ENCODE data around the gene ZNF776. TPM values are rescaled to one million over a fixed set of nuclear protein-coding genes. Genes with fewer than 3 reads are reported as not detected.
"Not testable (repeated sequence)": the region's sequence is repeated elsewhere in the genome, so short reads cannot be mapped to it uniquely, and the experiment has no call there.

Gene ZNF776
- total RNA-seq, 1 experiment from 2014 or later: 33.4 TPM

DNA sequence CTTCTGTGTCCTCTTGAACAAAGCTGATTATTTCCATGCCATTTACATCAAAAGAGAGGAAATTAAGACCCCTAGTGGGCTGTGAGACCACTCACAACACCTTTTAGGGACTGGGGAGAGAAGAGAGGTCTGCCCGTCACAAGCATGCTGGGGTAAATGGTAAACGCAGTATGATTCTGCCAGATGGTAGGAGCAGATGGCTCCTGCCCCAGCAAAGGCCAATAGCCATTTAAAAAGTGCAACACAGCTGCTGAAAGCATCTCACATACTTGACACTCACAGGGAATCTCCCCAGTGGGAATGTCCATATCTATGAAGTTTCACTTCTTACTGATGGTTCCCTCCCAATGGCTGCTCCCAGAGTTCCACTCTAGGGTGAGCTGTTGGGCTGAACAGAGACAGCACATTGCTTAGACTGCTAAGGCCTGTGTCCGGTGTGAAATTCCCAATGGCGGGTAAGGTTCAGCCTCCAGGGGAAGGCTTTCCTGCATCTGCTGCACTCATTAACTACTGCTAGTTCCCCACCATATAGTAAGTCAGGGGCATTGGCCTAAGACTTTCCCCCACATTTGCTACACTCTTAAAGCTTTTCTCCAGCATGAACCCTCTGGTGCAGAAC, 26.6 kb upstream of the ZNF776 start:
- Histone ChIP-seq H3K9ac (ENCODE audit: low read length) (no peak overlapping the region), H3K27me3 (ENCODE audit: low read length) (no peaks in the 10 kb centered on the region), H3K4me3 (ENCODE audit: low read length) (no peak overlapping the region), H2AFZ (ENCODE audit: low read length) (no peak overlapping the region), H4K20me1 (ENCODE audit: insufficient read depth, low read depth, low read length) (no peaks in the 10 kb centered on the region), H3K36me3 (ENCODE audit: insufficient read depth, low read length) (peaks cover 64% of the 10 kb centered on the region), H3K27ac (ENCODE audit: low read length) (no peak overlapping the region), H3K9me2 (replicated peaks; ENCODE audit: insufficient read depth, low read length) (no peaks in the 10 kb centered on the region), H3K79me2 (ENCODE audit: low read length) (peaks cover 19% of the 10 kb centered on the region), H3K9me3 (ENCODE audit: low read length) (peaks cover 66% of the 10 kb centered on the region), H3K4me1 (ENCODE audit: low read length) (no peaks in the 10 kb centered on the region), H3K4me2 (ENCODE audit: low read depth, low read length, poor library complexity, severe bottlenecking) (no peak overlapping the region)
- no peak for DNase-seq

DNA sequence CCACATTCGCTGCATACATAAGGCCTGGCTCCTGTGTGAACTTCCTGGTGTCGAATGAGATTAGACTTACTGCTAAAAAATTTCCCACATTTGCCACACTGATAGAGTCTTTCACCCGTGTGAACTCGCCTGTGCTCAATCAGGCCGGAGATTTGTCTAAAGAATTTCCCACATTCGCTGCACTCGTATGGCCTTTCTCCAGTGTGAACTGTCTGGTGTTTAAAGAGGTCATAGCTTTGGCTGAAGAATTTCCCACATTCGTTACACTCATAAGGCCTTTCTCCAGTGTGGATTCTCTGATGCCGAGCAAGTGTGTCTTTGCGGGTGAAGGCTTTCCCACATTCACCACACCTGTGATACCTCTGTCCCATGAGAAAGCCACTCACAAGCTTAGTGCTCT, 25.7 kb upstream of the ZNF776 start:
- H3K4me3 ChIP-seq (ENCODE audit: low read length): no peak overlapping the region
- peaks cover 26% of the 10 kb centered on the region for H3K79me2 ChIP-seq (ENCODE audit: low read length)
- DNase-seq: no peak
- H3K9me3 ChIP-seq (ENCODE audit: low read length): peaks cover 61% of the 10 kb centered on the region
- no peaks in the 10 kb centered on the region for H4K20me1 ChIP-seq (ENCODE audit: insufficient read depth, low read depth, low read length)
- H3K9me2 ChIP-seq (replicated peaks; ENCODE audit: insufficient read depth, low read length): no peaks in the 10 kb centered on the region
- no peaks in the 10 kb centered on the region for H3K4me1 ChIP-seq (ENCODE audit: low read length)
- no peak overlapping the region for H3K4me2 ChIP-seq (ENCODE audit: low read depth, low read length, poor library complexity, severe bottlenecking)
- no peak overlapping the region for H3K27ac ChIP-seq (ENCODE audit: low read length)
- H2AFZ ChIP-seq (ENCODE audit: low read length): no peak overlapping the region
- no peaks in the 10 kb centered on the region for H3K27me3 ChIP-seq (ENCODE audit: low read length)
- no peak overlapping the region for H3K9ac ChIP-seq (ENCODE audit: low read length)
- H3K36me3 ChIP-seq (ENCODE audit: insufficient read depth, low read length): peaks cover 66% of the 10 kb centered on the region

DNA sequence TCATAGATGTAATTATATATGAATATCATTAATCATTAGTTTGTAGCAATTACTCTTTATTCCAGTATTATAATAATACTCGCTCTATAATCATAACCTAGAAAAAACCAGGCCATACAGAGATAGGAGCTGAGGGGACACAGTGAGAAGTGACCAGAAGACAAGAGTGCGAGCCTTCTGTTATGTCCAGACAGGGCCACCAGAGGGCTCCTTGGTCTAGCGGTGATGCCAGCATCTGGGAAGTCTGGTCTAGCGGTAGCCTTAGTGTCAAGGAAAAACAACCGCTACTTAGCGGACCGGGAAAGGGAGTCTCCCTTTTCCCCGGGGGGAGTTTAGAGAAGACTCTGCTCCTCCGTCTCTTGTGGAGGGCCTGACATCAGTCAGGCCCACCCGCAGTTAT, 8.3 kb upstream of the ZNF776 start:
- not testable (repeated sequence) for H4K20me1 ChIP-seq (ENCODE audit: insufficient read depth, low read depth, low read length); H3K79me2 ChIP-seq (ENCODE audit: low read length); H3K4me3 ChIP-seq (ENCODE audit: low read length); H3K36me3 ChIP-seq (ENCODE audit: insufficient read depth, low read length); H3K27ac ChIP-seq (ENCODE audit: low read length); DNase-seq; H3K9ac ChIP-seq (ENCODE audit: low read length); H2AFZ ChIP-seq (ENCODE audit: low read length); H3K4me1 ChIP-seq (ENCODE audit: low read length); H3K9me2 ChIP-seq (replicated peaks; ENCODE audit: insufficient read depth, low read length); H3K4me2 ChIP-seq (ENCODE audit: low read depth, low read length, poor library complexity, severe bottlenecking); H3K27me3 ChIP-seq (ENCODE audit: low read length)
- peaks cover 24% of the 10 kb centered on the region for H3K9me3 ChIP-seq (ENCODE audit: low read length)

DNA sequence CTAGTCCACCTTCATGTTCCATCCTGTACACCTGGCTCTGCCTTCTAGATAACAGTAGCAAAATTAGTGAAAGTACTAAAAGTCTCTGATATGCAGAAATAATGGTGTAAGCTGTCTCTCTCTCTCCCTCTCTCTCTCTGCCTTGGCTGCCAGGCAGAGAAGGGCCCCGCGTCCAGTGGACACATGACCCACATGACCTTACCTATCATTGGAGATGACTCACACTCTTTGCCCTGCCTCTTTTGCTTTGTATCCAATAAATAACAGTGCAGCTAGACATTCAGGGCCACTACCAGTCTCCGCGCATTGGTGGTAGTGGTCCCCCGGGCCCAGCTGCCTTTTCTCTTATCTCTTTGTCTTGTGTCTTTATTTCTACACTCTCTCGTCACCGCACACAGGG, 7.8 kb upstream of the ZNF776 start:
- not testable (repeated sequence) for H3K4me3 ChIP-seq (ENCODE audit: low read length); H3K4me1 ChIP-seq (ENCODE audit: low read length); H2AFZ ChIP-seq (ENCODE audit: low read length); H3K27ac ChIP-seq (ENCODE audit: low read length); H3K4me2 ChIP-seq (ENCODE audit: low read depth, low read length, poor library complexity, severe bottlenecking); H4K20me1 ChIP-seq (ENCODE audit: insufficient read depth, low read depth, low read length); H3K79me2 ChIP-seq (ENCODE audit: low read length); H3K36me3 ChIP-seq (ENCODE audit: insufficient read depth, low read length); H3K27me3 ChIP-seq (ENCODE audit: low read length); H3K9me2 ChIP-seq (replicated peaks; ENCODE audit: insufficient read depth, low read length); H3K9ac ChIP-seq (ENCODE audit: low read length); DNase-seq
- H3K9me3 ChIP-seq (ENCODE audit: low read length): peaks cover 20% of the 10 kb centered on the region

DNA sequence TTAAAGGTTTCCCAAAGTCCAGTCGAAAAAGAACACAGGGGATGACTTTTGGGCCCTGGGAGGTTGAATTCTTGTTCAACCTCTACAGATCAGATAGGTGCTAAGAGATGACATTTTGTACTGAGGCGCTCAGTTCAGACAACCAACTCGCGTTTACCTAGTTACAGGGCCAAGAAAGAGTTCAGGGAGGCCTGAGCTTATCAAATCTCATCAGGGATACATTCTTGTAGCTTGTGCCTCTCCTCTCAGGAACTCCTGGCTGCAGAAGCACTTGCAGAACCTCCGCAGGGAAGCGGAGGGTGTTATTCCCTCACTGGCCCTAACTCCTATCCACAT, 825 bp downstream of the ZNF776 start:
- peaks cover 49% of the 10 kb centered on the region for H3K9me3 ChIP-seq (ENCODE audit: low read length)
- H4K20me1 ChIP-seq (ENCODE audit: insufficient read depth, low read depth, low read length): no peaks in the 10 kb centered on the region
- peaks cover 11% of the 10 kb centered on the region for H3K4me1 ChIP-seq (ENCODE audit: low read length)
- H3K79me2 ChIP-seq (ENCODE audit: low read length): peaks cover 51% of the 10 kb centered on the region
- no peaks in the 10 kb centered on the region; the same call in 1 of the 2 replicates for H3K9me2 ChIP-seq (replicated peaks; ENCODE audit: insufficient read depth, low read length)
- H3K4me2 ChIP-seq (ENCODE audit: low read depth, low read length, poor library complexity, severe bottlenecking): peak overlapping the region; percentile 97
- peak overlapping the region; percentile 92 for H3K9ac ChIP-seq (ENCODE audit: low read length)
- no peaks in the 10 kb centered on the region for H3K27me3 ChIP-seq (ENCODE audit: low read length)
- peak overlapping the region; percentile 53 for H3K27ac ChIP-seq (ENCODE audit: low read length)
- peaks cover 52% of the 10 kb centered on the region for H3K36me3 ChIP-seq (ENCODE audit: insufficient read depth, low read length)
- H3K4me3 ChIP-seq (ENCODE audit: low read length): peak overlapping the region; percentile 93
- DNase-seq: peak; percentile 64
- H2AFZ ChIP-seq (ENCODE audit: low read length): no peak overlapping the region

DNA sequence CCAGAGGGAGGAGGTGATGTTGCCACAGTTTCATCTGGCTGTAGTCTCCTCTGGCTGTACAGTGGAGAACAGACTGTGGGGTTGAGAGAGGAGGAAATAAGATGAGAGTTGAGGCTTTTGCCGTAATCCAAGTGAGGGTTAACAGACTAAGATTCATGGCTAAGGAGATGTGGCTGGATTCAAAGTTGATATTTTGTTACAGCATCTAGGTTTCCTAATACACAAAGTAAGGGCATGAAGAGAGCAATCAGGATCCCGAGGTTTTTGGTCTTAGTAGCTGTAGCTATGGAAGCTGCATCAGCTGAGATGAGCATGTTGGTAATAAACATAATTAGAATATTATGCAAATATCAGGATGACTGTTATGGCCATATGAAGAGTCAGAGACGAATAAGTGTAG, 1.4 kb downstream of the ZNF776 start:
- Histone ChIP-seq H3K27me3 (ENCODE audit: low read length) (no peaks in the 10 kb centered on the region), H3K27ac (ENCODE audit: low read length) (no peak overlapping the region), H3K9ac (ENCODE audit: low read length) (no peak overlapping the region), H3K79me2 (ENCODE audit: low read length) (peaks cover 51% of the 10 kb centered on the region), H3K4me1 (ENCODE audit: low read length) (peaks cover 11% of the 10 kb centered on the region), H3K36me3 (ENCODE audit: insufficient read depth, low read length) (peaks cover 58% of the 10 kb centered on the region), H3K4me2 (ENCODE audit: low read depth, low read length, poor library complexity, severe bottlenecking) (peak overlapping the region; percentile 97), H2AFZ (ENCODE audit: low read length) (no peak overlapping the region), H4K20me1 (ENCODE audit: insufficient read depth, low read depth, low read length) (no peaks in the 10 kb centered on the region), H3K9me2 (replicated peaks; ENCODE audit: insufficient read depth, low read length) (no peaks in the 10 kb centered on the region; the same call in 1 of the 2 replicates), H3K4me3 (ENCODE audit: low read length) (peak overlapping the region; percentile 93), H3K9me3 (ENCODE audit: low read length) (peaks cover 55% of the 10 kb centered on the region)
- no peak for DNase-seq

DNA sequence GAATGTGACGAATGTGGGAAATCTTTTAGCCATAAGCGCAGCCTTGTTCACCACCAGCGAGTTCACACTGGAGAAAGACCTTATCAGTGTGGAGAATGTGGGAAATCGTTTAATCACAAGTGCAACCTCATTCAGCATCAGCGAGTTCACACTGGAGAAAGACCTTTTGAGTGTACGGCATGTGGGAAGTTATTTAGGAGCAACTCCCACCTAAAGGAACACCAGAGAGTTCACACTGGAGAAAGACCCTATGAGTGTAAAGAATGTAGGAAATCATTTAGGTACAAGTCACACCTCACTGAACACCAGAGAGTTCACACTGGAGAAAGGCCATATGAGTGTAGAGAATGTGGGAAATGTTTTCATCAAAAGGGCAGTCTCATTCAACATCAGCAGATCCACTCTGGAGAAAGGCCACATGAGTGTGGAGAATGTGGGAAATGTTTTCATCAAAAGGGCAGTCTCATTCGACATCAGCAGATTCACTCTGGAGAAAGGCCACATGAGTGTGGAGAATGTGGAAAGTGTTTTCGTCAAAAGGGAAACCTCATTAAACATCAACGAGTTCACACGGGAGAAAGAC, 7.6 kb downstream of the ZNF776 start:
- Histone ChIP-seq H3K27me3 (ENCODE audit: low read length) (no peaks in the 10 kb centered on the region), H2AFZ (ENCODE audit: low read length) (no peak overlapping the region), H3K9me2 (replicated peaks; ENCODE audit: insufficient read depth, low read length) (no peaks in the 10 kb centered on the region), H4K20me1 (ENCODE audit: insufficient read depth, low read depth, low read length) (no peaks in the 10 kb centered on the region), H3K79me2 (ENCODE audit: low read length) (peaks cover 33% of the 10 kb centered on the region), H3K4me1 (ENCODE audit: low read length) (no peaks in the 10 kb centered on the region), H3K36me3 (ENCODE audit: insufficient read depth, low read length) (peaks cover 92% of the 10 kb centered on the region), H3K27ac (ENCODE audit: low read length) (no peak overlapping the region), H3K9me3 (ENCODE audit: low read length) (peaks cover 65% of the 10 kb centered on the region), H3K4me3 (ENCODE audit: low read length) (no peak overlapping the region), H3K4me2 (ENCODE audit: low read depth, low read length, poor library complexity, severe bottlenecking) (no peak overlapping the region), H3K9ac (ENCODE audit: low read length) (no peak overlapping the region)
- DNase-seq: no peak

DNA sequence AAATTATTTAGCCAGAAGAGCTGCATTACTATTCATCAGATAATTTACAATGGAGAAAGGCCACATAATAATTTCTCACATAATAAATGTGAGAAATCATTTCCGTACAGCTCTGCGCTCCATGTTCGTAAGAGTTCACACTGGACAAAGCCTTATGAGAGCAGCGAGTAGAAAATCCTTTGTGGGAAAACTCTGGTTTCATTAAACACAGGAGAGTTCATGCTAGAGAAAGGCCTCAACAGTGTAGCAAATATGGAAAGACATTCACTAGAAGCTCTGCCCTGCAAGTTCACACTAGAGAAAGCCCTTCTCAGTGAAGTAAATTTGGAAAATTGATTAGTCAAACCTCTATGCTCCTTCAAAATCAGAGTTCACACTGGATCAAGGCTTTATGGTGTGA, 8.4 kb downstream of the ZNF776 start:
- no peaks in the 10 kb centered on the region for H4K20me1 ChIP-seq (ENCODE audit: insufficient read depth, low read depth, low read length)
- H3K36me3 ChIP-seq (ENCODE audit: insufficient read depth, low read length): peaks cover 89% of the 10 kb centered on the region
- H3K4me3 ChIP-seq (ENCODE audit: low read length): no peak overlapping the region
- no peaks in the 10 kb centered on the region for H3K4me1 ChIP-seq (ENCODE audit: low read length)
- no peaks in the 10 kb centered on the region for H3K9me2 ChIP-seq (replicated peaks; ENCODE audit: insufficient read depth, low read length)
- DNase-seq: no peak
- H3K27ac ChIP-seq (ENCODE audit: low read length): no peak overlapping the region
- H2AFZ ChIP-seq (ENCODE audit: low read length): no peak overlapping the region
- H3K9ac ChIP-seq (ENCODE audit: low read length): no peak overlapping the region
- H3K4me2 ChIP-seq (ENCODE audit: low read depth, low read length, poor library complexity, severe bottlenecking): no peak overlapping the region
- peaks cover 25% of the 10 kb centered on the region for H3K79me2 ChIP-seq (ENCODE audit: low read length)
- H3K9me3 ChIP-seq (ENCODE audit: low read length): peaks cover 57% of the 10 kb centered on the region
- H3K27me3 ChIP-seq (ENCODE audit: low read length): no peaks in the 10 kb centered on the region
